Measurements from ENCODE around the gene SHROOM3. TPM values are rescaled to one million over a fixed set of nuclear protein-coding genes. Genes with fewer than 3 reads are reported as not detected.

SHROOM3 gene
- total RNA-seq, 1 experiment from 2014 or later: 27.6 TPM

GRCh38 chr4:76784237-76784636 lies 349.2 kb downstream of the SHROOM3 start:
- H3K4me1 Mint-ChIP-seq: peaks cover 21% of the 10 kb centered on the region in 2 experiments

More at GRCh38 chr4:76784237-76784636, 349.2 kb downstream of the SHROOM3 start:
- H3K9ac ChIP-seq (ENCODE audit: extremely low read depth, insufficient read length, low read length): no peak overlapping the region
- H3K9me3 ChIP-seq (ENCODE audit: control insufficient read depth, low read depth, low read length): no peaks in the 10 kb centered on the region
- Mint-ChIP-seq H3K27ac (peak overlapping the region in 1 of 3 experiments; percentile 44; a peak in 1 of 7 replicates), H3K36me3 (ENCODE audit: insufficient read depth in 1 of 3, low read depth in 3 of 3) (peaks cover 17 to 49% (median 39%) of the 10 kb centered on the region in 3 experiments), H3K27me3 (ENCODE audit: low read depth) (no peaks in the 10 kb centered on the region; the same call in 1 of the 2 replicates), H3K9me3 (peaks cover 0 to 5% of the 10 kb centered on the region in 2 experiments; a peak in 2 of 5 replicates), H3K4me3 (no peak overlapping the region)
- H3K14ac ChIP-seq (ENCODE audit: insufficient read depth, low read length): no peak overlapping the region
- H2BK20ac ChIP-seq (ENCODE audit: low read depth, low read length, poor library complexity, severe bottlenecking): no peak overlapping the region
- H3K4me2 ChIP-seq (ENCODE audit: insufficient read depth, insufficient read length, low read length): no peak overlapping the region
- H3K27ac ChIP-seq (ENCODE audit: insufficient read length, low read depth, low read length): no peak overlapping the region
- no peak overlapping the region for H2BK120ac ChIP-seq (ENCODE audit: low read depth, low read length, poor library complexity, severe bottlenecking)
- no peak overlapping the region for H3K4ac ChIP-seq (ENCODE audit: low read depth, low read length)
- H3K18ac ChIP-seq (ENCODE audit: insufficient read length, low read depth, low read length): no peak overlapping the region
- no peak overlapping the region for H2AK5ac ChIP-seq (ENCODE audit: insufficient read length, low read length)
- H3K4me1 ChIP-seq (ENCODE audit: insufficient read depth, low read length): no peaks in the 10 kb centered on the region; the same call in 1 of the 2 replicates
- no peak overlapping the region for H3T11ph ChIP-seq (ENCODE audit: low read length)
- no CpG with 5 or more reads among the region's 2 CpGs for WGBS (ENCODE audit: extremely low coverage, insufficient read length, low lambda C conversion rate)
- H4K5ac ChIP-seq (ENCODE audit: insufficient read length, low read depth, low read length): no peak overlapping the region
- H3K27me3 ChIP-seq (ENCODE audit: insufficient read depth, low read length): no peaks in the 10 kb centered on the region; the same call in 1 of the 2 replicates
- no peak overlapping the region for H2AFZ ChIP-seq (ENCODE audit: low read length)
- H3K56ac ChIP-seq (ENCODE audit: insufficient read length, low read depth, low read length): no peak overlapping the region
- no peaks in the 10 kb centered on the region for H3K23me2 ChIP-seq (ENCODE audit: insufficient read length, low read depth, low read length, poor library complexity, severe bottlenecking)
- no peak overlapping the region for H2BK15ac ChIP-seq (ENCODE audit: low read depth, low read length)
- H3K23ac ChIP-seq (ENCODE audit: insufficient read length, low read depth, low read length): no peak overlapping the region
- H4K91ac ChIP-seq (ENCODE audit: insufficient read length, low read depth, low read length): no peak overlapping the region
- DNase-seq: peak; percentile 53
- H2BK5ac ChIP-seq (ENCODE audit: insufficient read length, low read length): no peak overlapping the region
- no peaks in the 10 kb centered on the region for H4K20me1 ChIP-seq (ENCODE audit: control insufficient read depth, insufficient read depth, insufficient read length)
- no peak overlapping the region for H2BK12ac ChIP-seq (ENCODE audit: insufficient read length, low read depth, low read length)
- no peaks in the 10 kb centered on the region for H3K79me2 ChIP-seq (ENCODE audit: insufficient read depth, low read length)
- H4K8ac ChIP-seq (replicated peaks; ENCODE audit: insufficient read length, low read depth, low read length): no peak overlapping the region
- TF ChIP-seq, protein P1, sequence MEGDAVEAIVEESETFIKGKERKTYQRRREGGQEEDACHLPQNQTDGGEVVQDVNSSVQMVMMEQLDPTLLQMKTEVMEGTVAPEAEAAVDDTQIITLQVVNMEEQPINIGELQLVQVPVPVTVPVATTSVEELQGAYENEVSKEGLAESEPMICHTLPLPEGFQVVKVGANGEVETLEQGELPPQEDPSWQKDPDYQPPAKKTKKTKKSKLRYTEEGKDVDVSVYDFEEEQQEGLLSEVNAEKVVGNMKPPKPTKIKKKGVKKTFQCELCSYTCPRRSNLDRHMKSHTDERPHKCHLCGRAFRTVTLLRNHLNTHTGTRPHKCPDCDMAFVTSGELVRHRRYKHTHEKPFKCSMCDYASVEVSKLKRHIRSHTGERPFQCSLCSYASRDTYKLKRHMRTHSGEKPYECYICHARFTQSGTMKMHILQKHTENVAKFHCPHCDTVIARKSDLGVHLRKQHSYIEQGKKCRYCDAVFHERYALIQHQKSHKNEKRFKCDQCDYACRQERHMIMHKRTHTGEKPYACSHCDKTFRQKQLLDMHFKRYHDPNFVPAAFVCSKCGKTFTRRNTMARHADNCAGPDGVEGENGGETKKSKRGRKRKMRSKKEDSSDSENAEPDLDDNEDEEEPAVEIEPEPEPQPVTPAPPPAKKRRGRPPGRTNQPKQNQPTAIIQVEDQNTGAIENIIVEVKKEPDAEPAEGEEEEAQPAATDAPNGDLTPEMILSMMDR (conservative IDR thresholded peaks at IDR 0.05): peak; percentile 53
- no peaks in the 10 kb centered on the region for H3K79me1 ChIP-seq (ENCODE audit: insufficient read depth, low read depth, low read length, poor library complexity, severe bottlenecking)
